Measurements from ENCODE around the gene ERGIC2.
"Not testable (repeated sequence)": the region's sequence is repeated elsewhere in the genome, so short reads cannot be mapped to it uniquely, and the experiment has no call there.

DNA sequence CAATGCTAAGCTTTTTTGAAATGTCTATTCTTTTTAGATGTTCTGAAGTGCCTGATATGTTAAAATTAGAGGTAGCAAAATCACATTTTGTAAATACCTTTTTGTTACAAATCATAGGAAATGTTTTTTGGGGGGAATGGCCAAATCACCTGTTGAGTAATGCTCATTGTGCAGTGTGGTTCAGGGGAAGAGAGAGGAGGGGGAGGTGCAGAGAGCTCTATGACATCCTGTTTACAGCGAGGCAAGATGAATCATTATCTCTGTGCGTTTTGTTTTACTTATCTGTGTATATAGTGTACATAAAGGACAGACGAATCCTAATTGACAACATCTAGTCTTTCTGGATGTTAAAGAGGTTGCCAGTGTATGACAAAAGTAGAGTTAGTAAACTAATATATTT is 9.4 kb upstream of the ERGIC2 start:
- TF ChIP-seq EZH2 (IDR thresholded peaks at IDR 0.05; ENCODE audit: low read length, missing control alignments), result not testable (repeated sequence)
- TF ChIP-seq, protein P1, sequence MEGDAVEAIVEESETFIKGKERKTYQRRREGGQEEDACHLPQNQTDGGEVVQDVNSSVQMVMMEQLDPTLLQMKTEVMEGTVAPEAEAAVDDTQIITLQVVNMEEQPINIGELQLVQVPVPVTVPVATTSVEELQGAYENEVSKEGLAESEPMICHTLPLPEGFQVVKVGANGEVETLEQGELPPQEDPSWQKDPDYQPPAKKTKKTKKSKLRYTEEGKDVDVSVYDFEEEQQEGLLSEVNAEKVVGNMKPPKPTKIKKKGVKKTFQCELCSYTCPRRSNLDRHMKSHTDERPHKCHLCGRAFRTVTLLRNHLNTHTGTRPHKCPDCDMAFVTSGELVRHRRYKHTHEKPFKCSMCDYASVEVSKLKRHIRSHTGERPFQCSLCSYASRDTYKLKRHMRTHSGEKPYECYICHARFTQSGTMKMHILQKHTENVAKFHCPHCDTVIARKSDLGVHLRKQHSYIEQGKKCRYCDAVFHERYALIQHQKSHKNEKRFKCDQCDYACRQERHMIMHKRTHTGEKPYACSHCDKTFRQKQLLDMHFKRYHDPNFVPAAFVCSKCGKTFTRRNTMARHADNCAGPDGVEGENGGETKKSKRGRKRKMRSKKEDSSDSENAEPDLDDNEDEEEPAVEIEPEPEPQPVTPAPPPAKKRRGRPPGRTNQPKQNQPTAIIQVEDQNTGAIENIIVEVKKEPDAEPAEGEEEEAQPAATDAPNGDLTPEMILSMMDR (conservative IDR thresholded peaks at IDR 0.05 in 1 of 2, IDR thresholded peaks at IDR 0.05 in 1 of 2; ENCODE audit: low read depth in 1 of 2, low read length in 2 of 2), result not testable (repeated sequence)
